Type B pancreatic cell (in vitro differentiated cells): ENCODE data around the gene POLR1D. TPM values are rescaled to one million over a fixed set of nuclear protein-coding genes. Genes with fewer than 3 reads are reported as not detected.
A peak's percentile ranks its signal among the peaks of the same experiment; 100 is the strongest.
"Not testable (repeated sequence)": the region's sequence is repeated elsewhere in the genome, so short reads cannot be mapped to it uniquely, and the experiment has no call there.

Source experiments
- DNase-seq: peaks from one replicate; pipeline ENCODE4 v3.0.0; 2021; ENCODE audit warnings: mixed read lengths; ENCODE audit not compliant: unreplicated experiment; ENCODE audit errors: extremely low spot score
- H3K27ac Mint-ChIP-seq: 2 replicates; pipeline ENCODE4 v1.8.0; 2021; ENCODE audit warnings: mild to moderate bottlenecking, mixed read lengths
- H3K27me3 Mint-ChIP-seq: 2 replicates; pipeline ENCODE4 v1.8.0; 2021; ENCODE audit warnings: mixed read lengths
- H3K36me3 Mint-ChIP-seq: 2 replicates; pipeline ENCODE4 v1.8.0; 2021; ENCODE audit warnings: mixed read lengths
- H3K4me1 Mint-ChIP-seq: one replicate; pipeline ENCODE4 v1.8.0; 2021; ENCODE audit warnings: mixed read lengths; ENCODE audit not compliant: unreplicated experiment
- H3K4me3 Mint-ChIP-seq: 2 replicates; pipeline ENCODE4 v1.8.0; 2021; ENCODE audit warnings: mild to moderate bottlenecking, mixed read lengths
- H3K9me3 Mint-ChIP-seq: 2 replicates; pipeline ENCODE4 v1.8.0; 2021; ENCODE audit warnings: mixed read lengths
- total RNA-seq: library from RNA; stranded (reverse); gene quantifications from 2 replicates; pipeline ENCODE4 v1.2.1, GENCODE V29; 2021; ENCODE audit warnings: low replicate concordance
- TF ChIP-seq, protein P1 (sequence below): fragments of 200-600 bp; sonication (generic); conservative IDR thresholded peaks from 2 replicates; pipeline ENCODE4 v1.5.0; 2021; ENCODE audit warnings: antibody characterized with exemption, mild to moderate bottlenecking

POLR1D gene
- total RNA-seq, 1 donor from 2014 or later: 118 TPM

GRCh38 chr13:27622881-27623280 lies 1.2 kb downstream of the POLR1D start:
- Mint-ChIP-seq H3K36me3 (peaks cover 42% of the 10 kb centered on the region), H3K9me3 (no peaks in the 10 kb centered on the region), H3K4me1 (peaks cover 43% of the 10 kb centered on the region), H3K27me3 (no peaks in the 10 kb centered on the region), H3K27ac (peak overlapping the region; percentile 94), H3K4me3 (peak overlapping the region; percentile 97)
- TF ChIP-seq, protein P1, sequence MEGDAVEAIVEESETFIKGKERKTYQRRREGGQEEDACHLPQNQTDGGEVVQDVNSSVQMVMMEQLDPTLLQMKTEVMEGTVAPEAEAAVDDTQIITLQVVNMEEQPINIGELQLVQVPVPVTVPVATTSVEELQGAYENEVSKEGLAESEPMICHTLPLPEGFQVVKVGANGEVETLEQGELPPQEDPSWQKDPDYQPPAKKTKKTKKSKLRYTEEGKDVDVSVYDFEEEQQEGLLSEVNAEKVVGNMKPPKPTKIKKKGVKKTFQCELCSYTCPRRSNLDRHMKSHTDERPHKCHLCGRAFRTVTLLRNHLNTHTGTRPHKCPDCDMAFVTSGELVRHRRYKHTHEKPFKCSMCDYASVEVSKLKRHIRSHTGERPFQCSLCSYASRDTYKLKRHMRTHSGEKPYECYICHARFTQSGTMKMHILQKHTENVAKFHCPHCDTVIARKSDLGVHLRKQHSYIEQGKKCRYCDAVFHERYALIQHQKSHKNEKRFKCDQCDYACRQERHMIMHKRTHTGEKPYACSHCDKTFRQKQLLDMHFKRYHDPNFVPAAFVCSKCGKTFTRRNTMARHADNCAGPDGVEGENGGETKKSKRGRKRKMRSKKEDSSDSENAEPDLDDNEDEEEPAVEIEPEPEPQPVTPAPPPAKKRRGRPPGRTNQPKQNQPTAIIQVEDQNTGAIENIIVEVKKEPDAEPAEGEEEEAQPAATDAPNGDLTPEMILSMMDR: no peak
- no peak for DNase-seq

GRCh38 chr13:27624071-27624470 lies 2.4 kb downstream of the POLR1D start:
- no peaks in the 10 kb centered on the region for H3K27me3 Mint-ChIP-seq
- H3K4me3 Mint-ChIP-seq: peak overlapping the region; percentile 65

GRCh38 chr13:27625839-27626238 lies 4.1 kb downstream of the POLR1D start:
- no peaks in the 10 kb centered on the region for H3K9me3 Mint-ChIP-seq
- no peaks in the 10 kb centered on the region for H3K27me3 Mint-ChIP-seq

More at GRCh38 chr13:27624071-27624470, 2.4 kb downstream of the POLR1D start:
- no peak overlapping the region for H3K27ac Mint-ChIP-seq
- no peaks in the 10 kb centered on the region for H3K9me3 Mint-ChIP-seq
- TF ChIP-seq, protein P1: no peak
- H3K4me1 Mint-ChIP-seq: peaks cover 32% of the 10 kb centered on the region
- no peak for DNase-seq
- H3K36me3 Mint-ChIP-seq: peaks cover 48% of the 10 kb centered on the region

GRCh38 chr13:27627380-27627779 lies 5.7 kb downstream of the POLR1D start:
- H3K4me3 Mint-ChIP-seq: no peak overlapping the region
- DNase-seq: no peak
- H3K36me3 Mint-ChIP-seq: peaks cover 57% of the 10 kb centered on the region
- TF ChIP-seq, protein P1: no peak
- H3K4me1 Mint-ChIP-seq: peaks cover 27% of the 10 kb centered on the region
- no peak overlapping the region for H3K27ac Mint-ChIP-seq
- no peaks in the 10 kb centered on the region for H3K27me3 Mint-ChIP-seq
- no peaks in the 10 kb centered on the region for H3K9me3 Mint-ChIP-seq

More at GRCh38 chr13:27625839-27626238, 4.1 kb downstream of the POLR1D start:
- no peak for DNase-seq
- peaks cover 50% of the 10 kb centered on the region for H3K36me3 Mint-ChIP-seq
- peaks cover 27% of the 10 kb centered on the region for H3K4me1 Mint-ChIP-seq
- no peak overlapping the region for H3K27ac Mint-ChIP-seq
- TF ChIP-seq, protein P1: no peak
- H3K4me3 Mint-ChIP-seq: no peak overlapping the region

DNA sequence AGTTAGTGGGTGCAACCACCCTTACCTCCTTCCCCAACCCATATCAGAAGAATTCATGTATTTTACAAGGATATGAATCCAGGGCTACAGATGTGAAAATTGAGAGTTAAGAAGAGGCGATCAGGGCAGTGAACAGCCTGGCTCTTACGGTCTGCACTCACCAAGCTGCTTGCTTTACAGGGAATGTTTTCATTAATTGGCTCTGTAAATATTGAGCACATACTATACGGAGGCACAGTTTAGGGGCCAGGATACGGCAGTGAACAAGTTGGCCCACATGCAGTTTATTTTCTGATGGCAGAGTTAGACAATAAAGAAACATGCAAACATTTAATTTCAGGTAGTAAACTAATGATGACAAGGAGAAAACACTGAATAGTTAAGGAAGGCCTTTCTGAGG lies 6.4 kb downstream of the POLR1D start:
- Mint-ChIP-seq H3K4me3 (no peak overlapping the region), H3K9me3 (no peaks in the 10 kb centered on the region), H3K27me3 (no peaks in the 10 kb centered on the region), H3K4me1 (peaks cover 20% of the 10 kb centered on the region), H3K36me3 (peaks cover 58% of the 10 kb centered on the region), H3K27ac (no peak overlapping the region)
- no peak for DNase-seq
- TF ChIP-seq, protein P1: no peak

- not testable (repeated sequence) for H3K9me3 Mint-ChIP-seq, DNase-seq, H3K27me3 Mint-ChIP-seq, H3K27ac Mint-ChIP-seq, H3K4me3 Mint-ChIP-seq
- H3K4me1 Mint-ChIP-seq: peaks cover 15% of the 10 kb centered on the region
- peaks cover 53% of the 10 kb centered on the region for H3K36me3 Mint-ChIP-seq
These were observed 7.1 kb downstream of the POLR1D start for GRCh38 chr13:27628766-27629165.
